ENCODE measurements around the gene CCDC92B.
"Not testable (repeated sequence)": the region's sequence is repeated elsewhere in the genome, so short reads cannot be mapped to it uniquely, and the experiment has no call there.

The CCDC92B gene

DNA sequence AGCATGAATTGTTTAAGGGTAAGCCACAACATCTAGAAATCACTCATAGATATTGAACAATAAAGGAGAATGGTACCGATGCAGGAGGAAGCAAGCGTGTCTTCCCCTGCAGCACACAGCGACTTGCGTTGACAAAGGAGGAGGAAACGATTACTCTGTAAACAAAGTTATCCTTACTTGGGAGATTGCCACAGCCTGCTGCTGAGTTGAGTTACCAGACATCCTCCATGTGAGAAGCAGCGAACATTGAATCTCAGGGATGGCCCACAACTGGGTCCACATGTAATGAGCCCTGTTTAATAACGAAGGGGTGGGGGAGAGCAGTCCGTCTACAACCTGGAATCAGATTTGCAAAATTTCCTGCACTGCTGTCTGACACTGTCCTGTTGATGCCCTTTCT is 65.5 kb downstream of the CCDC92B start:
- no peak for ATAC-seq
- TF ChIP-seq ISL1 (CRISPR knock-in tag; IDR thresholded peaks at IDR 0.05): no peak
- TF ChIP-seq TOX (CRISPR knock-in tag; IDR thresholded peaks at IDR 0.05; ENCODE audit: borderline replicate concordance): no peak

DNA sequence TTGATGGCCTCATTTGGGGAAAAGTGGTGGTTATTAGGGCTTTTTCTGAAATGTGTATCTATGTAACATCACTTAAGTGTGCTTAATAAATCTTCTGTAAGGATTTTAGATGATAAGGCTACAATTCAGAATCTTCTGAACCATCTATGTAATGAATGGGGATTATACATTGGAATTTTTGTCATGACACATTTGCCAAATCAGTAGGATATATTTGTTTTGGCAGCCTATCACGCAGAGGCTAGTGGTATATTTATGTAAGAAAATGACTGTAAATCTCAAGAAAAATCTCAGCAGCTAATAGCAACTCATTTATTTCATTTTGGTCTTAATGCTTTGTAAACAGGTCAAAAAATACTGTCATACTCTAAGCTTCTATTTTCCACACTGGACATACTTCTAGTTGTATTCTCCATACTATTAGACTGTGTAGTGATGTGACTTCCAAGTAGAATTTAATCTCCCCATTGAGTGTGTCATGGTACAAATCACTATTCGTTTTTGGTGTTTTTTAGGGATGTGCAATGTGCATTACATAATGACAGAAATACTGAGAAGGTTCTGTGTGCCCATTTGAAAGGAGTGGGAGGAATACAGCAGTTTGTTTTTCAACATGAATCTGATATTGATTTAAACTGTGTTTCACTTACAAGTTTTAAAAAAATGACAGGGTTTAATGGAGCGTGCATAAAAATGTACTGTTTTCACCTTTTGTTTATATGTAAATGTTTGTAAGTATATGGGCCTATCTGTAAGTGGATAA is 67.1 kb downstream of the CCDC92B start:
- no peak for ATAC-seq
- TF ChIP-seq ISL1 (CRISPR knock-in tag; IDR thresholded peaks at IDR 0.05): peak; percentile 20; the same call in 1 of the 2 replicates
- TF ChIP-seq, protein P1, sequence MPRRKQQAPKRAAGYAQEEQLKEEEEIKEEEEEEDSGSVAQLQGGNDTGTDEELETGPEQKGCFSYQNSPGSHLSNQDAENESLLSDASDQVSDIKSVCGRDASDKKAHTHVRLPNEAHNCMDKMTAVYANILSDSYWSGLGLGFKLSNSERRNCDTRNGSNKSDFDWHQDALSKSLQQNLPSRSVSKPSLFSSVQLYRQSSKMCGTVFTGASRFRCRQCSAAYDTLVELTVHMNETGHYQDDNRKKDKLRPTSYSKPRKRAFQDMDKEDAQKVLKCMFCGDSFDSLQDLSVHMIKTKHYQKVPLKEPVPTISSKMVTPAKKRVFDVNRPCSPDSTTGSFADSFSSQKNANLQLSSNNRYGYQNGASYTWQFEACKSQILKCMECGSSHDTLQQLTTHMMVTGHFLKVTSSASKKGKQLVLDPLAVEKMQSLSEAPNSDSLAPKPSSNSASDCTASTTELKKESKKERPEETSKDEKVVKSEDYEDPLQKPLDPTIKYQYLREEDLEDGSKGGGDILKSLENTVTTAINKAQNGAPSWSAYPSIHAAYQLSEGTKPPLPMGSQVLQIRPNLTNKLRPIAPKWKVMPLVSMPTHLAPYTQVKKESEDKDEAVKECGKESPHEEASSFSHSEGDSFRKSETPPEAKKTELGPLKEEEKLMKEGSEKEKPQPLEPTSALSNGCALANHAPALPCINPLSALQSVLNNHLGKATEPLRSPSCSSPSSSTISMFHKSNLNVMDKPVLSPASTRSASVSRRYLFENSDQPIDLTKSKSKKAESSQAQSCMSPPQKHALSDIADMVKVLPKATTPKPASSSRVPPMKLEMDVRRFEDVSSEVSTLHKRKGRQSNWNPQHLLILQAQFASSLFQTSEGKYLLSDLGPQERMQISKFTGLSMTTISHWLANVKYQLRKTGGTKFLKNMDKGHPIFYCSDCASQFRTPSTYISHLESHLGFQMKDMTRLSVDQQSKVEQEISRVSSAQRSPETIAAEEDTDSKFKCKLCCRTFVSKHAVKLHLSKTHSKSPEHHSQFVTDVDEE (CRISPR knock-in tag; IDR thresholded peaks at IDR 0.05): no peak

DNA sequence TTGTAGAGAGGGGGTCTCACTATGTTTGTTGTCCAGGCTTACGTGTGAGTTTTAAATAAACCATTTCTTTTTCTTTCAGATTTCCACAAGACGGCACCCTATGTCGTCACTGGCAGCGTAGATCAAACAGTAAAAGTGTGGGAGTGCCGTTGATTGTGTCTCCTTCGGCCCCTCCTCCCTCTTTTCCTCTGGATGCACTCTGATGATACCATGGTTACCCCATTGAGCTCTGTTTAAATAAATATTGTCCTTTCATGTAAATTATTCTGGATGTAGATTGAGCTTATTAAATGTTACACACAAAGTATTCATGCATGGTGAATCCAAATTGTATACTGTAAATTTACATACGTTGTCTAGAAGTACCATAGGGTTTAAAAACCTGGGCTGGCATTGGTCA is 67.8 kb downstream of the CCDC92B start:
- TF ChIP-seq ZNF70 (CRISPR knock-in tag; IDR thresholded peaks at IDR 0.05): no peak
- no peak for TF ChIP-seq OSR1 (CRISPR knock-in tag; IDR thresholded peaks at IDR 0.05)
- TF ChIP-seq TOX (CRISPR knock-in tag; IDR thresholded peaks at IDR 0.05; ENCODE audit: borderline replicate concordance): no peak
- no peak for TF ChIP-seq TCF4 (CRISPR knock-in tag; IDR thresholded peaks at IDR 0.05; ENCODE audit: borderline replicate concordance)
- TF ChIP-seq, protein P2, sequence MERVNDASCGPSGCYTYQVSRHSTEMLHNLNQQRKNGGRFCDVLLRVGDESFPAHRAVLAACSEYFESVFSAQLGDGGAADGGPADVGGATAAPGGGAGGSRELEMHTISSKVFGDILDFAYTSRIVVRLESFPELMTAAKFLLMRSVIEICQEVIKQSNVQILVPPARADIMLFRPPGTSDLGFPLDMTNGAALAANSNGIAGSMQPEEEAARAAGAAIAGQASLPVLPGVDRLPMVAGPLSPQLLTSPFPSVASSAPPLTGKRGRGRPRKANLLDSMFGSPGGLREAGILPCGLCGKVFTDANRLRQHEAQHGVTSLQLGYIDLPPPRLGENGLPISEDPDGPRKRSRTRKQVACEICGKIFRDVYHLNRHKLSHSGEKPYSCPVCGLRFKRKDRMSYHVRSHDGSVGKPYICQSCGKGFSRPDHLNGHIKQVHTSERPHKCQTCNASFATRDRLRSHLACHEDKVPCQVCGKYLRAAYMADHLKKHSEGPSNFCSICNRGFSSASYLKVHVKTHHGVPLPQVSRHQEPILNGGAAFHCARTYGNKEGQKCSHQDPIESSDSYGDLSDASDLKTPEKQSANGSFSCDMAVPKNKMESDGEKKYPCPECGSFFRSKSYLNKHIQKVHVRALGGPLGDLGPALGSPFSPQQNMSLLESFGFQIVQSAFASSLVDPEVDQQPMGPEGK (CRISPR knock-in tag; IDR thresholded peaks at IDR 0.05; ENCODE audit: borderline replicate concordance): no peak
- no peak for TF ChIP-seq BACH2 (CRISPR knock-in tag; IDR thresholded peaks at IDR 0.05; ENCODE audit: borderline replicate concordance)
- TF ChIP-seq, protein P3, sequence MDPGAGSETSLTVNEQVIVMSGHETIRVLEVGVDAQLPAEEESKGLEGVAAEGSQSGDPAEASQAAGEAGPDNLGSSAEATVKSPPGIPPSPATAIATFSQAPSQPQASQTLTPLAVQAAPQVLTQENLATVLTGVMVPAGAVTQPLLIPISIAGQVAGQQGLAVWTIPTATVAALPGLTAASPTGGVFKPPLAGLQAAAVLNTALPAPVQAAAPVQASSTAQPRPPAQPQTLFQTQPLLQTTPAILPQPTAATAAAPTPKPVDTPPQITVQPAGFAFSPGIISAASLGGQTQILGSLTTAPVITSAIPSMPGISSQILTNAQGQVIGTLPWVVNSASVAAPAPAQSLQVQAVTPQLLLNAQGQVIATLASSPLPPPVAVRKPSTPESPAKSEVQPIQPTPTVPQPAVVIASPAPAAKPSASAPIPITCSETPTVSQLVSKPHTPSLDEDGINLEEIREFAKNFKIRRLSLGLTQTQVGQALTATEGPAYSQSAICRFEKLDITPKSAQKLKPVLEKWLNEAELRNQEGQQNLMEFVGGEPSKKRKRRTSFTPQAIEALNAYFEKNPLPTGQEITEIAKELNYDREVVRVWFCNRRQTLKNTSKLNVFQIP (CRISPR knock-in tag; IDR thresholded peaks at IDR 0.05; ENCODE audit: borderline replicate concordance, low read depth): no peak
- TF ChIP-seq, protein P4, sequence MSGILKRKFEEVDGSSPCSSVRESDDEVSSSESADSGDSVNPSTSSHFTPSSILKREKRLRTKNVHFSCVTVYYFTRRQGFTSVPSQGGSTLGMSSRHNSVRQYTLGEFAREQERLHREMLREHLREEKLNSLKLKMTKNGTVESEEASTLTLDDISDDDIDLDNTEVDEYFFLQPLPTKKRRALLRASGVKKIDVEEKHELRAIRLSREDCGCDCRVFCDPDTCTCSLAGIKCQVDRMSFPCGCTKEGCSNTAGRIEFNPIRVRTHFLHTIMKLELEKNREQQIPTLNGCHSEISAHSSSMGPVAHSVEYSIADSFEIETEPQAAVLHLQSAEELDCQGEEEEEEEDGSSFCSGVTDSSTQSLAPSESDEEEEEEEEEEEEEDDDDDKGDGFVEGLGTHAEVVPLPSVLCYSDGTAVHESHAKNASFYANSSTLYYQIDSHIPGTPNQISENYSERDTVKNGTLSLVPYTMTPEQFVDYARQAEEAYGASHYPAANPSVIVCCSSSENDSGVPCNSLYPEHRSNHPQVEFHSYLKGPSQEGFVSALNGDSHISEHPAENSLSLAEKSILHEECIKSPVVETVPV (CRISPR knock-in tag; IDR thresholded peaks at IDR 0.05): no peak
- no peak for TF ChIP-seq ZC3H10 (CRISPR knock-in tag; IDR thresholded peaks at IDR 0.05)
- TF ChIP-seq SNAI2 (CRISPR knock-in tag; IDR thresholded peaks at IDR 0.05): no peak
- no peak for TF ChIP-seq RARB (CRISPR knock-in tag; IDR thresholded peaks at IDR 0.05)
- TF ChIP-seq ZFP30 (CRISPR knock-in tag; IDR thresholded peaks at IDR 0.05): no peak

DNA sequence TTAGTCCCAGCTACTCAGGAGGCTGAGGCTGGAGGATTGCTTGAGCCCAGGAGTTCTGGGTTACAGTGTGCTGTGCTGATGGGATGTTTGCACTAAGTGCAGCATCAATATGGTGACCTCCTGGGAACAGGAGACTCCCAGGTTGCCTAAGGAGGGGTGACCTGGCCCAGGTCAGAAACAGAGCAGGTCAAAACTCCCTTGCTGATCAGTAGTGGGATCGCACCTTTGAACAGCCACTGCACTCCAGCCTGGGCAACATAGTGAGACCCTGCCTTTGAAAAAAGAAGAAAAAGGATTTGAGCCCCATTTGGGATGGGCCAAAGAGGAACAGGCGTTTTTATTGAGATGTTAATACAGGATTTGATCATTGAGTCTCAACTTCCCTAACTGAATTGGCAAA is 68.5 kb downstream of the CCDC92B start:
- no peak for TF ChIP-seq RARB (CRISPR knock-in tag; IDR thresholded peaks at IDR 0.05)
- TF ChIP-seq CSDC2 (CRISPR knock-in tag; IDR thresholded peaks at IDR 0.05): no peak
- TF ChIP-seq ZNF70 (CRISPR knock-in tag; IDR thresholded peaks at IDR 0.05): no peak
- TF ChIP-seq ARNTL (CRISPR knock-in tag; IDR thresholded peaks at IDR 0.05; ENCODE audit: borderline replicate concordance, low read depth): no peak
- ATAC-seq: no peak

More for the DNA sequence above, 67.8 kb downstream of the CCDC92B start:
- no peak for ATAC-seq

DNA sequence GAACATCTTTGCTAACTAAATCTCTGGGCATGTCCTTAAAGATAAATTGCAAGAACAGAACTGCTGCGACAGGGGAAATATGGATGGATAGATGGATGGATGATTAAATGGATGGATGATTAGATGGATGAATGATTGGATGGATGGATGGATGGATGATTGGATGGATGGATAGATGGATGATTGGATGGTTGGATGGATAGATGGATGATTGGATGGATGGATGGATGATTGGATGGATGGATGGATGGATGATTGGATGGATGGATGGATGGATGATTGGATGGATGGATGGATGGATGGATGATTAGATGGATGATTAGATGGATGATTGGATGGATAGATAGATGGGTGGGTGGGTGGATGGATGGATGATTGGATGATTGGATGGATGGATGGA is 70.2 kb downstream of the CCDC92B start:
- ATAC-seq: not testable (repeated sequence)

Data from SK-N-SH treated with all-trans-retinoic acid at 6 μM for 48 hours (cell line).